H1 (cell line): ENCODE measurements around the gene TANC1.

Experiments used
- BRCA1 ChIP-seq: IDR thresholded peaks from 2 replicates; pipeline ENCODE4 v1.6.1; 2012; ENCODE audit warnings: low read depth, low read length, improper control_type of control experiment
- NANOG ChIP-seq: IDR thresholded peaks from 2 replicates; pipeline ENCODE4 v1.6.1; 2011; ENCODE audit warnings: low read length, low read depth, mild to moderate bottlenecking, inconsistent platforms; ENCODE audit not compliant: insufficient read depth, poor library complexity, severe bottlenecking
- PHF8 ChIP-seq: fragments of 200-600 bp; sonication (generic); conservative IDR thresholded peaks from 2 replicates; pipeline ENCODE4 v1.7.1; 2012; ENCODE audit warnings: low read depth, mild to moderate bottlenecking, inconsistent platforms, low read length, moderate library complexity
- POLR2AphosphoS5 ChIP-seq: IDR thresholded peaks from 2 replicates; pipeline ENCODE4 v1.6.1; 2011; ENCODE audit warnings: low read depth, low read length

DNA sequence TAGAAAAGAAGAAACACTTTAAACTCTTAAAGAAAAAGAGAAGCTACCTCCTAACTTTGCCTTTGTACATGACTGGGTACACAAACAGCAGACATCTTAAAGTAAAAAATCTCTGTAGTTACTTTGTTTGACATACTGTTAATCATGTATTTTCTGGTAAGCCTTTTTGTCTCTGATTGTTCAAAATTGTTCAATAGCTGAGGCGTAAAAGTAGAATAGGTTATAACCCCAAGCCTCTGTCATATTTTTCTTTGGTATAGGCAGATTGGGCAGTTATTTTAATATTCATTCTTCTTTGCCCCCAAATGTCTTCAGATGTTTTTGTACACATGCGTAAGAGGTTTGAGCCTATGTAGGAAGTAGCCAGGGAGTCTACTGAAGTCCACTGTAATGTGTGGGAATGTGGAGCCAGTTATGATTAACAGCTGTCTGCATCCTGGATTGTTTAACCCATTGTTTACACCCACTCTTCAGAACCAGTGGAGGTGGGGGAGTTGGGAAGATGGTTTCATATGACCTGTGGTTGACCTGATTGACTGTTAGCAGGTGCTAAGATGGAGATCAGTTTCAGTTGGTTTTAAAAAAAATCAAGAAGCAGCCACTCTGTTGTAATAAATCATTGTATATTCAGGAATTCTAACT, 150.5 kb downstream of the TANC1 start:
- TF ChIP-seq PHF8 (no peak), POLR2AphosphoS5 (no peak), NANOG (no peak), BRCA1 (no peak)
